ENCODE results near the gene SLC25A1. TPM values are rescaled to one million over a fixed set of nuclear protein-coding genes. Genes with fewer than 3 reads are reported as not detected.

SLC25A1 gene
- total and polyA plus RNA-seq, 2 experiments from 2014 or later, result 187 to 422 TPM

- Histone ChIP-seq H2AFZ (no peak overlapping the region), H3K27ac (no peak overlapping the region), H3K4me3 (no peak overlapping the region), H3K36me3 (replicated peaks; ENCODE audit: insufficient read depth, low read depth) (no peaks in the 10 kb centered on the region), H3K9me3 (ENCODE audit: low read depth) (no peaks in the 10 kb centered on the region), H3K27me3 (no peaks in the 10 kb centered on the region), H3K4me1 (ENCODE audit: insufficient read depth) (no peaks in the 10 kb centered on the region), H3K4me2 (no peak overlapping the region), H3K9me2 (replicated peaks; ENCODE audit: insufficient read depth) (no peaks in the 10 kb centered on the region), H3K79me2 (no peaks in the 10 kb centered on the region), H4K20me1 (ENCODE audit: insufficient read depth, poor library complexity, severe bottlenecking) (no peaks in the 10 kb centered on the region)
- TF ChIP-seq, protein P1, sequence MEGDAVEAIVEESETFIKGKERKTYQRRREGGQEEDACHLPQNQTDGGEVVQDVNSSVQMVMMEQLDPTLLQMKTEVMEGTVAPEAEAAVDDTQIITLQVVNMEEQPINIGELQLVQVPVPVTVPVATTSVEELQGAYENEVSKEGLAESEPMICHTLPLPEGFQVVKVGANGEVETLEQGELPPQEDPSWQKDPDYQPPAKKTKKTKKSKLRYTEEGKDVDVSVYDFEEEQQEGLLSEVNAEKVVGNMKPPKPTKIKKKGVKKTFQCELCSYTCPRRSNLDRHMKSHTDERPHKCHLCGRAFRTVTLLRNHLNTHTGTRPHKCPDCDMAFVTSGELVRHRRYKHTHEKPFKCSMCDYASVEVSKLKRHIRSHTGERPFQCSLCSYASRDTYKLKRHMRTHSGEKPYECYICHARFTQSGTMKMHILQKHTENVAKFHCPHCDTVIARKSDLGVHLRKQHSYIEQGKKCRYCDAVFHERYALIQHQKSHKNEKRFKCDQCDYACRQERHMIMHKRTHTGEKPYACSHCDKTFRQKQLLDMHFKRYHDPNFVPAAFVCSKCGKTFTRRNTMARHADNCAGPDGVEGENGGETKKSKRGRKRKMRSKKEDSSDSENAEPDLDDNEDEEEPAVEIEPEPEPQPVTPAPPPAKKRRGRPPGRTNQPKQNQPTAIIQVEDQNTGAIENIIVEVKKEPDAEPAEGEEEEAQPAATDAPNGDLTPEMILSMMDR (IDR thresholded peaks at IDR 0.05; ENCODE audit: poor library complexity), result no peak
- no peak for TF ChIP-seq EZH2phosphoT487 (IDR thresholded peaks at IDR 0.05; ENCODE audit: low read depth, severe bottlenecking, unreplicated experiment)
- TF ChIP-seq EZH2 (IDR thresholded peaks at IDR 0.05; ENCODE audit: borderline replicate concordance), result no peak
- DNase-seq (ENCODE audit: low spot score), result no peak
- 94% methylated on average over 23 of the region's 23 CpGs for WGBS (ENCODE audit: low lambda C conversion rate, missing lambda C conversion rate)
Observed at GRCh38 chr22:19195796-19196731, 17.5 kb upstream of the SLC25A1 start.

- no peak for DNase-seq (ENCODE audit: low spot score)
- Histone ChIP-seq H3K27ac (no peak overlapping the region), H4K20me1 (ENCODE audit: insufficient read depth, poor library complexity, severe bottlenecking) (no peaks in the 10 kb centered on the region), H3K9me3 (ENCODE audit: low read depth) (no peaks in the 10 kb centered on the region), H3K4me1 (ENCODE audit: insufficient read depth) (no peaks in the 10 kb centered on the region), H3K27me3 (no peaks in the 10 kb centered on the region), H2AFZ (no peak overlapping the region), H3K4me2 (no peak overlapping the region), H3K36me3 (replicated peaks; ENCODE audit: insufficient read depth, low read depth) (no peaks in the 10 kb centered on the region), H3K79me2 (no peaks in the 10 kb centered on the region), H3K4me3 (no peak overlapping the region), H3K9me2 (replicated peaks; ENCODE audit: insufficient read depth) (no peaks in the 10 kb centered on the region)
- TF ChIP-seq, protein P1 (IDR thresholded peaks at IDR 0.05; ENCODE audit: poor library complexity), result no peak
- TF ChIP-seq EZH2phosphoT487 (IDR thresholded peaks at IDR 0.05; ENCODE audit: low read depth, severe bottlenecking, unreplicated experiment), result no peak
- TF ChIP-seq EZH2 (IDR thresholded peaks at IDR 0.05; ENCODE audit: borderline replicate concordance), result no peak
- WGBS (ENCODE audit: low lambda C conversion rate, missing lambda C conversion rate), result 95% methylated on average over 16 of the region's 16 CpGs
Observed at GRCh38 chr22:19194766-19195536, 16.4 kb upstream of the SLC25A1 start.

DNA sequence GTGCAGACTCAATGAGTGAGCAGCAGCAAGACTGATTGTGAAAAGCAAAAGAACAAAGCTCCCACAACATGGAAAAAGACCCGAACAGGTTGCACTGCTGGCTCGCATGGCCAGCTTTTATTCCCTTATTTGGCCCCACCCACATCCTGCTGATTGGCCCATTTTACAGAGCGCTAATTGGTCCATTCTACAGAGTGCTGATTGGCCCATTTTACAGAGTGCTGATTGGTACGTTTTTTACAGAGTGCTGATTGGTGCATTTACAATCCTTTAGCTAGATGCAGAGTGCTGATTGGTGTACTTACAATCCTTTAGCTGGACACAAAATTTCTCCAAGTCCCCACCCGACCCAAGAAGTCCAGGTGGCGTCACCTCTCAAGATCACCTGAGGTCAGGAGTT is 15.3 kb upstream of the SLC25A1 start:
- DNase-seq (ENCODE audit: low spot score), result no peak

More for the DNA sequence above, 15.3 kb upstream of the SLC25A1 start:
- no peaks in the 10 kb centered on the region for H3K4me1 ChIP-seq (ENCODE audit: insufficient read depth)
- no peak overlapping the region for H2AFZ ChIP-seq
- H3K36me3 ChIP-seq (replicated peaks; ENCODE audit: insufficient read depth, low read depth), result no peaks in the 10 kb centered on the region
- H3K27ac ChIP-seq, result no peak overlapping the region
- H3K9me3 ChIP-seq (ENCODE audit: low read depth), result no peaks in the 10 kb centered on the region
- WGBS (ENCODE audit: low lambda C conversion rate, missing lambda C conversion rate), result 96% methylated on average over 6 of the region's 6 CpGs
- H3K9me2 ChIP-seq (replicated peaks; ENCODE audit: insufficient read depth), result no peaks in the 10 kb centered on the region
- no peak overlapping the region for H3K4me3 ChIP-seq
- TF ChIP-seq EZH2 (IDR thresholded peaks at IDR 0.05; ENCODE audit: borderline replicate concordance) (no peak), EZH2phosphoT487 (IDR thresholded peaks at IDR 0.05; ENCODE audit: low read depth, severe bottlenecking, unreplicated experiment) (no peak)
- TF ChIP-seq, protein P1 (IDR thresholded peaks at IDR 0.05; ENCODE audit: poor library complexity), result no peak
- no peaks in the 10 kb centered on the region for H3K79me2 ChIP-seq
- no peaks in the 10 kb centered on the region for H4K20me1 ChIP-seq (ENCODE audit: insufficient read depth, poor library complexity, severe bottlenecking)
- no peak overlapping the region for H3K4me2 ChIP-seq
- no peaks in the 10 kb centered on the region for H3K27me3 ChIP-seq
